Measurements from ENCODE around the gene IDH3B. TPM values are rescaled to one million over a fixed set of nuclear protein-coding genes. Genes with fewer than 3 reads are reported as not detected.

The IDH3B gene
- total RNA-seq, 1 donor from 2014 or later, result 65.5 TPM

- no peak overlapping the region for H3K27ac ChIP-seq
- no peak overlapping the region for H3K4me3 ChIP-seq
- H3K27me3 ChIP-seq, result no peaks in the 10 kb centered on the region
- H3K9me3 ChIP-seq, result no peaks in the 10 kb centered on the region
- DNase-seq, result no peak
- no peaks in the 10 kb centered on the region for H3K4me1 ChIP-seq
- intact Hi-C loops (cut with DNase I), result no loop called here
- no peaks in the 10 kb centered on the region for H3K36me3 ChIP-seq
- no peak for ATAC-seq
- TF ChIP-seq CTCF (IDR thresholded peaks at IDR 0.05), result no peak
Observed at GRCh38 chr20:2707353-2708072, 43.5 kb upstream of the IDH3B start.

- H3K27me3 ChIP-seq, result no peaks in the 10 kb centered on the region
- ATAC-seq (no peak), DNase-seq (no peak)
- H3K9me3 ChIP-seq, result no peaks in the 10 kb centered on the region
- no peaks in the 10 kb centered on the region for H3K36me3 ChIP-seq
- TF ChIP-seq CTCF (IDR thresholded peaks at IDR 0.05), result no peak
- no peak overlapping the region for H3K4me3 ChIP-seq
- intact Hi-C loops (cut with DNase I), result no loop called here
- no peak overlapping the region for H3K27ac ChIP-seq
- no peaks in the 10 kb centered on the region for H3K4me1 ChIP-seq
Observed at GRCh38 chr20:2706688-2707352, 42.8 kb upstream of the IDH3B start.

GRCh38 chr20:2705931-2706645 lies 42.1 kb upstream of the IDH3B start:
- ATAC-seq, result no peak
- intact Hi-C loops (cut with DNase I), result no loop called here

GRCh38 chr20:2703716-2704475 lies 39.9 kb upstream of the IDH3B start:
- H3K27ac ChIP-seq, result no peak overlapping the region
- no peaks in the 10 kb centered on the region for H3K9me3 ChIP-seq
- DNase-seq (no peak), ATAC-seq (no peak)
- H3K36me3 ChIP-seq, result no peaks in the 10 kb centered on the region
- no peak for TF ChIP-seq CTCF (IDR thresholded peaks at IDR 0.05)
- H3K4me1 ChIP-seq, result no peaks in the 10 kb centered on the region
- H3K27me3 ChIP-seq, result no peaks in the 10 kb centered on the region
- intact Hi-C loops (cut with DNase I), result no loop called here
- no peak overlapping the region for H3K4me3 ChIP-seq

More at GRCh38 chr20:2705931-2706645, 42.1 kb upstream of the IDH3B start:
- no peak for TF ChIP-seq CTCF (IDR thresholded peaks at IDR 0.05)
- DNase-seq, result no peak
- Histone ChIP-seq H3K27me3 (no peaks in the 10 kb centered on the region), H3K4me1 (no peaks in the 10 kb centered on the region), H3K36me3 (no peaks in the 10 kb centered on the region), H3K4me3 (no peak overlapping the region), H3K9me3 (no peaks in the 10 kb centered on the region), H3K27ac (no peak overlapping the region)

GRCh38 chr20:2701671-2702081 lies 37.7 kb upstream of the IDH3B start:
- Histone ChIP-seq H3K4me3 (no peak overlapping the region), H3K9me3 (no peaks in the 10 kb centered on the region), H3K4me1 (no peaks in the 10 kb centered on the region), H3K36me3 (no peaks in the 10 kb centered on the region), H3K27me3 (peaks cover 5% of the 10 kb centered on the region), H3K27ac (no peak overlapping the region)
- intact Hi-C loops (cut with DNase I), result no loop called here
- DNase-seq (no peak), ATAC-seq (no peak)
- no peak for TF ChIP-seq CTCF (IDR thresholded peaks at IDR 0.05)
